ENCODE data around the gene IER2. TPM values are rescaled to one million over a fixed set of nuclear protein-coding genes. Genes with fewer than 3 reads are reported as not detected.

The IER2 gene, protein sequence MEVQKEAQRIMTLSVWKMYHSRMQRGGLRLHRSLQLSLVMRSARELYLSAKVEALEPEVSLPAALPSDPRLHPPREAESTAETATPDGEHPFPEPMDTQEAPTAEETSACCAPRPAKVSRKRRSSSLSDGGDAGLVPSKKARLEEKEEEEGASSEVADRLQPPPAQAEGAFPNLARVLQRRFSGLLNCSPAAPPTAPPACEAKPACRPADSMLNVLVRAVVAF
- polyA plus RNA-seq (ENCODE audit: insufficient read length), result 75.7 TPM
- long read RNA-seq, donor 1, transcript IER2-203 (1 exons, 2,934 nt), result major isoform, 136 of 136 reads
- long read RNA-seq, donor 1, partial matches to known transcripts, result 0 of 136 reads
- long read RNA-seq, donor 1, other reads (novel, unspliced or antisense), result 0 of 136 reads
- long read RNA-seq, donor 2, transcript IER2-203 (1 exons, 2,934 nt), result major isoform, 24 of 24 reads
- long read RNA-seq, donor 2, partial matches to known transcripts, result 0 of 24 reads
- long read RNA-seq, donor 2, other reads (novel, unspliced or antisense), result 0 of 24 reads
- long read RNA-seq, donor 3, transcript IER2-203 (1 exons, 2,934 nt), result major isoform, 61 of 61 reads
- long read RNA-seq, donor 3, partial matches to known transcripts, result 0 of 61 reads
- long read RNA-seq, donor 3, other reads (novel, unspliced or antisense), result 0 of 61 reads
- long read RNA-seq, donor 4, transcript IER2-203 (1 exons, 2,934 nt), result major isoform, 25 of 25 reads
- long read RNA-seq, donor 4, partial matches to known transcripts, result 0 of 25 reads
- long read RNA-seq, donor 4, other reads (novel, unspliced or antisense), result 0 of 25 reads
- long read RNA-seq, donor 5, transcript IER2-203 (1 exons, 2,934 nt), result major isoform, 174 of 174 reads
- long read RNA-seq, donor 5, partial matches to known transcripts, result 0 of 174 reads
- long read RNA-seq, donor 5, other reads (novel, unspliced or antisense), result 0 of 174 reads
- long read RNA-seq, donor 6, transcript IER2-203 (1 exons, 2,934 nt), result major isoform, 122 of 122 reads
- long read RNA-seq, donor 6, partial matches to known transcripts, result 0 of 122 reads
- long read RNA-seq, donor 6, other reads (novel, unspliced or antisense), result 0 of 122 reads
- long read RNA-seq, donor 7, transcript IER2-203 (1 exons, 2,934 nt), result major isoform, 125 of 126 reads
- long read RNA-seq, donor 7, partial matches to known transcripts, result 0 of 126 reads
- long read RNA-seq, donor 7, other reads (novel, unspliced or antisense), result 0 of 126 reads
- long read RNA-seq, donor 8, transcript IER2-203 (1 exons, 2,934 nt), result major isoform, 34 of 35 reads
- long read RNA-seq, donor 8, partial matches to known transcripts, result 0 of 35 reads
- long read RNA-seq, donor 8, other reads (novel, unspliced or antisense), result 0 of 35 reads

DNA sequence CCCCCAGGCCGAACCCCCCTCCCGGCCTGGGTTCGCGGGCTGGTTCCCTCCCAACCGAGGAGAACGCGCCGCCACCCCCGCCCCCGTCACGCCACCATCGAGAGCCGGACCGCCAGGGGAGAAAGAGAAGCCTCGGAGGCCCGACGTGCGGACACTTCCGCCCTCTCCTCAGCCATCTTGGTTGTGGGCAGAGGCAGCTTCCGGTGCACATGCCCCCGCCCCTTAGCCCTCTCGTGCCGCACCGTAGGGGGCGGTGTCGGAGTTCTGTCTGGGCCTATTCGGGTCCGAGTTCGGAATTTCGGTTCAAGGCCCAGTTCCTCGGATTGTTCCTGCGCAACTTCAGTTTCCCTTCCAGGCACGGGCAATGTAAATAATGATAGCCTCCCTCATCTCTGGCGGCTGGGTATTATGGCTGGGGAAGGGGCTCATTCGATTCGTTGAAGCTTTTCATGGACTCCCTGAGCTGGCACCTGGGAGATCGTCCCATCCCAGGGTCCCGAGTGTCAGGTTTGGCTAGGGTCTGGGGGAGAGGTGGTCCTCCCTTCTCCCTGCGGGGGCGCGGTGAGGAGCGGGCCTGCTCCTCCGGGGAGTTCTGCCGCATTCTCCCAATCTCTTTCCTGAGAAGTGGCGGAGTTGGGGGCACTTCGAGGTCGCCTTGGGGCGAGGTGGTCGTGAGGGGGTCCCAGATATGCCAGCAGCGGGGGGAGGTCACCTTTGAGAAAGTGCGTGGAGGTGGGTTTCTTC is at the start of gene IER2, which contains the start of gene STX10:
Gene IER2 (plus strand): TSS at position 225 of the 744 bp plus-strand sequence. CDS start 2,776 bp downstream, outside the sequence.
Gene STX10 (minus strand): TSS at position 189 of the 744 bp plus-strand sequence. CDS start 202 bp downstream, outside the sequence.
- peak; percentile 92 for DNase-seq

DNA sequence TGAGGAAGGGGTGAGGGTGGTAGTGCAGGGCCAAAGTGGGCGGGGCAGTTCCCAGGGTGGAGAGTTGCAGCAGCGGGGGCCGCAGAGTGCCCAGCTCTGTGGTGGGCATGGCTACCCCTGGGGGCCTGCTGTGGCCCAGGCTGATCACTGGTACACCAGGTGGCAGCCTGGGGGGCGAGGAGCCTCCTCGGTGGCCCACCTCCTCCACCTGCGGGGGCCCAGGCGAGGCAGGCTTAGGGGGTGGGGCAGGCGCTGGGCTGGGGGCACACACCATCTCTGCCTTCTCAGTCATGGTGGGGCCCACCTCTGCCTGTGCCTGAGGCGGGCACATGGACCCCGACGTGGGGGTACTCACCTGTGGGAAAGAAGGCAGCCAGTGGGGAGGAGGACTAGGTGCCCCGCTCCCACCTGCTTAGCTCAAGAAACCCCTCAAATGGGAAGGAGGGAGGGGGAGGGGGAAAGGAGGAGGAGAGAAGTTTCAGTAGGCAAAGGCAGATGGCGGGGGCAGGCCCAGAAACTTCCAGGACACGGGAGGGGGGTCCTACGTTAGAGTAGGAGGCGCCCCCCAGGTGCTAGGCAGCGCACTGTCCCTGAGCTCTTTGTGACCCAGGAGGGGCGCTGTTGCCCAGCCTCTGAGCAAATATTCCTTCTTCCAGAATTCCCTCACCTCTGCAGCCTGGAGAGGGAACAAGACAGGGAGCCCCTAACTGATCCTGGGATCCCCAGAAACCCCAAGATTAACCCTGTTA is 49.2 kb upstream of the IER2 start:
- no peak for DNase-seq

DNA sequence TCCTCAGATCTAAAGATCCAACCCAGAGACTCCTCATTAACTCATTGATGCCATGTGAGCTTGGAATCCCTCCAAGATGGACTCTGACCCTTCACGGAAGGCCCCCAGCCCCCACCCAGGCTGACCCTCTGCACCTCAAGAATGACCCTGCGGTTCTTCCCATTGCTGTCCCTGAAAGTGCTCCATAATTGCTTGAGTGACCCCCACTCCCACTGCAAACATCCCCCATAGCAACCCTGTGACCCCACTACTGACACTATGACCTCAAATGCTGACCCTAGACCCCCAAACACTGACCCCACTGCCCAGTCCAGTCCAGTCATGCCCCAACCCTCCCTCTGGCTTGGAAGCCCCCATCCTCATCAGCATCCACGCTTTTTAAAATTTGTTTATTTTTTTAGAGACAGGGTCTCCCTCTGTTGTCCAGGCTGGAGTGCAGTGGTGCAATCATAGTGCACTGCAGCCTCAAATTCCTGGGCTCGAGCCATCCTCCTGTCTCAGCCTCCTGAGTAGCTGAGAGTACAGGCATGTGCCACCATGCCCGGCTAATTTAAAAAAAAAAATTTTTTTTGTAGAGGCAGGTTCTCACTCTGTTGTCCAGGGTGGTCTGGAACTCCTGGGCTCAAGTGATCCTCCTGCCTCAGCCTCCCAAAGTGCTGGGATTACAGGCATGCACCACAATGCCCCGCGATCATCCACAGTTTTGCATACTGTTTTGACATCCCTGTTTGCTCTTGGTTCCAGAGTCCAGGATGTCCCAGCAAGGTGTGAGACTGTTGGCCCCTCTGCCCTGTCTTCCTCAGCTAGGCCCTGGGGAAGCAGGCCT is 48.4 kb upstream of the IER2 start:
- no peak for DNase-seq

DNA sequence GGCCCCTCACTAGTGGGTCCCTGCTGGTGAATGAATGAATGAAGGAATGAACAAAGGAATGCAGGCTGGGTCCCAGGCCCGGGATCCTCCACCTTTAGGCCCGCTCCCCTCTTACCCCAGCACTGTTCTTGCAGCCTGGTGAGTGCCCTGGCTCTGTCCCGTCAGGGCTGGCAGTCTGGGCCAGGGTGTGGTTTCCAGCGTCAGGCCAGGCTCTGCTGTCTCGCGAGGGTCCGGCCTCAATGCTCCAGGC is 47.9 kb upstream of the IER2 start:
- DNase-seq, result no peak

DNA sequence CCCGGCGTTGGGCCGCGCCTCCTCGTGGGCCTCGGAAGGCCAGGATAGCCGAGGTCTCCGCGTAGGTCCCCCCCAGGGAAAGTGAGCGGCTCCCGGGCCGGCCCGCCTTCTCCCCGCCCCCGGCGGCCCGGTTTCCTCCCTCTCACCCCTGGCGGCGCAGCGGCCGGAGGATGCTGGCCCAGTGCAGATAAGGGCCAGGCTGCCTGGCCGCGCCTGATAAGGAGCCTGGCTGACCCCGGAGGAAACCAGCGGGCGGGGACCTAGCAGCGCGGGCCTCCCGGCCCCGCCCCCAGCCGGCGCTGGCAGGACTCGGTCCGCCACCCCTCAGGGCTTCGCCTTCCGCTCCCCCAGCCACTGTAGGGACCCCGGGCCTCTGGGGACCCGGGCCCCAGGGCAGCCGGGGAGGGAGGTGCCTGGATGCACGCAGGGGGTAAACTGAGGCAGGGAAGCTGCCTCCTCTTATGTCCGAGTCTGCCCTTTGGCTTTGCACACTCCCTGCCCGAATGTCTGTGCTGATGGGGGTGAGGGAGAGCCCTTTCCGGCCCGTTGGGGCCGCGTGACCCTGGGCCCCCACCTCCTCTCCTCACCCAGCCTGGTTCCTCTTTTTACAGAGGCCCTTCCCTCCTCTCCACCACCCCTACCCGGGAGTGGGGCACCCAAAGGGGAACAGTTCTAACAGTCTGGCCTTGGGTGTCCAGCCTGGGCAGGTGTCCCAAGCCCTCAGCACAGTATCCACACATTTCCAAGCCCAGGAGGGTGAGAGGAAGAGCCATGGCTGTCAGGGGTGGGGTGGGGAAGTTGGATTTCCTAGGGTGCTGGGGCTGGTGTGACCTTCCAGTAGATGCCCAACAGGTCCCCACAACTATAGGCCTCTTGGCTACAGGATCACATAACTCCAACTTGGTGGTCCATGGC is 47.3 kb upstream of the IER2 start, which contains the start of gene LYL1:
Gene LYL1 (minus strand): TSS at position 193 of the 915 bp plus-strand sequence. CDS start 1,687 bp downstream, outside the sequence.
- DNase-seq, result no peak

DNA sequence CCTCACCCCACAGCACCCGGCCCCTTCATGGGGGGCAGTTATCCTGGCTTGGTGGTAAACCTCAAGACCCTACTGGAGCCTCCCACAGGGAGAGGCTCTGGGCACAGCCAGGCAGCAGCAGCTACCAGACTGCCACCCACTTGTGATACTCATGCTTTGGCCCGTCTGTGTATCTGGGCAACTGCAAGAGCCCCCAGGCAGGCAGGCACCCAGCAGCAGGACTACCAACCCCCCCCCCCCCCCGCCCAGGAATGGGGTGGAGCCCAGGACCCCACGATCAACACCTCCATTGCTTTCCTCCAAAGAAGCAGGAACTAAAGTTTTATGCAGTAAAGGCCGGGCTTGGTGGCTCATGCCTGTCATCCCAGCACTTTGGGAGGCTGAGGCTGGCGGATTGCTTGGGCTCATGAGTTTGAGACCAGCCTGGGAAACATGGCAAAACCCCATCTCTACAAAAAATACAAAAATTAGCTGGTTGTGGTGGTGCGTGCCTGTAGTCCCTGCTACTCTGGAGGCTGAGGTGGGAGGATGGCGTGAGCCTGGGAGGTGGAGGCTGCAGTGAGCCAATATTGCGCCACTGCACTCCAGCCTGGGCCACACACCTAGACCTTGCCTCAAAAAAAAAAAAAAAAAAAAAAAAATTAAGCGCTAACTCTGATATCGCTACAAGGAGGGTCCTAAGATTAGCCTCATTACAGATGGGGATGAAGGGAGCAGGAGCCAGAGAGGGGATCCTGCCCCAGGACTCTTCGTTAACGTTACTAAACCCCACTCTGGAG is 46.4 kb upstream of the IER2 start:
- DNase-seq, result no peak

DNA sequence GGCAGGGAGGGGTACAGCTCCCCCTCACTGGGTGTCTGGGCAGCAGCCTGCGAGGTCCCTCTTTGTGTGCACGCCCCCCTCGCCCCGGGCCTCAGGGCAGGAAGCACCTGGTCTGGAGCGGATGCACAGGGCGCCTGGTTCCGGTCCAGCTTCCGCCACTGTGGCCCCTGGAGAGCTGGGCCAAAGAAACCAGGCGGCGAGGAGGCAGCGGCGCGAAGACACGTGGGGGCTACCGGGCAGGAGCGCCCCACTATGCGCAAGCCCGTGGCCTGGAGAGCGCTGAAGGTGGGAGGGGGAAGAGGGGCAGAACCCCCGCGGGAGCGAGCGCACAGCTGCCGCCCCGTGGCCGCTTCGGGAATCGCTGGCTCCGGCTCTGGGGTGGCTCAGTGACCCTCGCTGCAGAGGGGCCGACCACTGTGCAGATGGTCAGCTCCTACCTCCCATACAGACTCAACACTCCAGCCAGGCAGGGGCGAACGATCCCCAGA is 45.8 kb upstream of the IER2 start:
- DNase-seq, result no peak

DNA sequence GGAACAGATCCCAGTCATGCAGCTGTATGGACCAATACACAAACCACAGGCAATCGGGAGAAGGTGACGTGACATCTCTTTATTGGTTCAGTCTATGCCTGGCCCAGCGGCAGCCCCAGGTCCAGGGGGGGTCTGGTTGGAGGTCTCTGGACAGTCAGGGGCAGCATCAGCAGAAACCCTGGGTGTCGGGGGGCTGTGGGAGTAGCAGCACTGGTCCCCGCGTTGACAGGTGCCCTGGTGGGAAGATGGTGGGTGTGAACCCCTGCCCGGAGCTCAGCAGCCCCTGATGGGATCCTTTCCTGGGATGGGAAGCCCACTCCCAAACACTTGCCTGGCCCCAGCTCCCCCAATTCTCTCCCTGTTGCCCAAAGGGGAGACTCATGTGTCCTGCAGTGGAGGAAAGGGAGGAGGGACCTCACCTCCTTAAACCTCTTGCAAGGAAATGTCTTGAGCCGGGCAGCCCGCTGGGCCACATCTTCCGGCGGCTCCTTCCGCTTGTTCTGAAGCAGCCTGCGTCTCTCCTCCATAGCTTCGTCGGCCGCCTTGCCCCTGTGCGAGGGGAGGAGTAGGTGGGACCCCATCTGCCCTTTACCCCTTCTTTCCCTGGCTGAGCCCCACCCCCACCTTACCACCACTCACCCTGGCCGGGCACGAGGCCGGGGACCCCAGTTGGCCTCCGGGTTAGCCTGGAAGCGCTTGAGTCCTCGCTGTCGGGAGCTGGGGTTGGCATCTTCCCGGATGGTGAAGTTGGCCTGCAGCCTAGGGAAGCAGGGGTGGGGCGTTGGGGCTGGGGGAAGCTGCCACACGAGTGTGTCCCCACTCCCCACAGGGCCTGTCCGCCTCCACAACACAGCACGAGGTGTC is 45.1 kb upstream of the IER2 start:
- DNase-seq, result no peak

DNA sequence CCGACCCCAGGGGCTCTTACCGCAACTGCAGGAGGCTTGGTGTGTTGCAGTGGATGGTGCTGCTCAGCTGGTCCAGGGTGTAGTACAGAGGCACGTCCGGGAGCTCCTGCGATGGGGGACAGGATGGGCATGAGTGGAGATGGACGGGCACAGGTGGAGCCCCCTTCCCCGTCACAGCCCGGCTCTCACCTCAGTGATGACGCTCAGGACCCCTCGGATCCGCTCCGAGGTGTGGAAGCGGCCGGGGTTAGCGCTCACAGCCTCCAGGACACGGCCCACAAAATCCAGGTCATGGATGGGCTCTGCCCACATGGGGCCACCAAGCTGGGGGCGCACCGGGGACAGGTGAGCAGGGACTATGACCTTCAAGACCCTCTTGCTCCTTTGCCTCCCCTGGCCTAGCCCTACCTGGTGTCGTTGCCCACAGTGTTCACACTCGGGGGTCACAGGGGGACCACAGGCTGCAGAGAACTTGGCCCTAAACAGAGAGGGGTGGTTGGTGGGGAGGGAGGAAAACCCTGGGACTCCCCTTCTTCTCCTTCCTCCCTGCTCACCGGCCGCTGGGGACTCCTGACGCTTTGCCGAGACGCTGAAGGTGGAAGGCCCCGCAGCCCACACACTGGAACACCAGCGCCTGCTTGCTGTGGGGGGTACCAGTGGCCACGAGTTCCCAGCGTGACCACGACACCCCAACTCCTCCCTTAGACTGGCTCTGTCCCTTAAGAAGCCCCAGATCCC is 40.7 kb upstream of the IER2 start:
- DNase-seq, result no peak

DNA sequence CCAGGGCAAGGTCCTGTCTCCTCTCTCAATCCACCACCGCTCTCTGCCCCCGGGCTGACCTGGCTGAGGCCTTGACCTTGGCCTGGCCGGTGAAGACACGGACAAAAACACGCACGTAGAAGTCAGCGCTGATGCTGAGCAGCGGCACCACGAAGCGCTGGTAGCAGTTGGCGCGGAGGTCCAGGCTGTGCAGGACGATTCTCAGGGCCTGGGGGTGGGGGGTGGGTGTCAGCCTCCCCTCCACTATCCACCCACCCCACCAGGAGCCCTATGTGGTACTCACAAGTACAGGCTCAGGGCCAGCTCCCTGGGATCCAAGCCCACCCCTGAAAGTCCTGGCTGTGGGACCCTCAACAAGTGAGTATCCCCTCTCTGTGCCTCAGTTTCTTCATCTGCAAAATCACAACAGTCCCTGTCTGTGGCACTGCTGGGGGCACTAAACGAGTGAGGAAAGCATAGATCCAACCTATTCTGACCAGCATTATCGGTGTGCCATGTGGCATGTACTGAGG is 40.1 kb upstream of the IER2 start:
- no peak for DNase-seq

DNA sequence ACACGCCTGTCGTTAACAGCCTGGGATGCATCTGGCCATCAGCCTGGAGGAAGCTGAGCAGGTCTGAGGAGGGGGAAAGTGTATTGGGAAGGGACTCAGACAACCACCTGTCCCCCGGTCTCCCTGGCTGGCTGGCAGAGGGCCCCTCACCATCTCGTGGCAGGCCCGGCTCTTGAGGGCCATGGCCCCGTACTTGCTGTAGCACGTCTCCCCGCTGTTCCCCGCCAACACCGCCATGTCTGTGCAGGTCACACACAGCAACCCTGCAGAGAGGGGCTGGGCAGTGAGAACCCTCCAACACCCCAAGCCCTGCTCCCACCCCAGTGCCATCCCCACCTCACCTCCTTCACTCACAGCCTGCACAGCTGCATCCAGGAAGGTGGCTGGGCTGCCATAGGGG is 37.7 kb upstream of the IER2 start:
- DNase-seq, result no peak

DNA sequence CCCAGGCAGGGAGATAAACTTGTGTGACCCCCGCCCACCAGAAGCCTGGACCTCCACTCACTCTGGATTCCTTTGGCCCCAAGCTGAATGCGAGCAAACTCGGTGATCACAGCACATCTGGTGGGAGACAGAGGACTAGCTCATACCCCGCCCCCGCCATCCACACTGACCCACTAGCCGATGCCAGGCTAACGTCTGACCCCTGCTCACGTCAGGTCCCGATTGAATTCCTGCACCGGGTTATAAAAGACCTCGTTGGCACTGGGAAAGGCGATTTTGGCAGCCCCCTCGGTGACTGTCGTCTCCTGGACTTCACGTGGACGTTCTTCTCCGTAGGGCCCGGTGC is 34.3 kb upstream of the IER2 start:
- DNase-seq, result no peak

DNA sequence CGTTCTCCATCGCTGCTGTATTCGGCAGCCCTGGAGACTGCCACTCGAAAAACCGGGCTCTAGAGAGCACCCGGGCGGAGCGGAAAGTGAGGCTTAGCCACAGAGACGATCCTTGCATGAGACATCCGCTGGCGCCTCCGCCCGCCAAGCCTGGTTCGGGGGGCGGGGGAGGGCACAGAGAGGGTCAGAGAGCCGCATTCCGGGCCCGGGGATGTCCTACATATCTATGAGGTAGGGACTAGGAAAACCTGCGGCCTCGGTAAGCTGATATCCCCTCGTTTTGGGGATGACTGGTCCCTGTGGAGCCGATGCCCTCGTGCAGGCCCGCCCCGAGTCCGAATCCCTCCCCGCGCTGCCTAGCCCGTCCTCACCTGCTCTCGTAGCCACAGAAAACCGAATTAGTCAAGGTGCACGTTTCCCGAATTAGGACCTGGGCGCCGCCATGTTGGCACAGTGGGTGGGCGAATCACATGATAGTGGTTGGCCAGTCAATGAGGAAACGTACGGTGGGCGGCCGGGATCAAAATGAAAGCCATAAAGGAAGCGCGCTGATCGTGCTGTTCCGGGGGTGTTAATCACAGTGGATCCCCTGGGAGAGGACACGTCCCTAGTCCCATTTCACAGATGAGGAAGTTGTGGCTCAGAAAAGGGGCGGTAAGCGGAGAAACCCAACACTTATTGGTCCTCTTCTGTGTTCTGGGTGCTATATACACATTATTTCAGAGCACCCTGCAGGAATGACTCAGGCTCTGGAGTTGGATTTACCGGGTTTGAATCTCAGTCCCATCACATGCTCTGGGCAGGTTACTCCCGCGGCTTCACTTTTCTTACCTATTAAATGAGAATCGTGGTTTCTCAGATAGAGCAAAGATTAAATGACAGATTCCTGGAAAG is 33.7 kb upstream of the IER2 start, which contains the start of gene TRMT1:
Gene TRMT1 (minus strand): TSS at position 459 of the 894 bp plus-strand sequence. CDS start 341 bp downstream, at position 118.
- peak; percentile 94 for DNase-seq

DNA sequence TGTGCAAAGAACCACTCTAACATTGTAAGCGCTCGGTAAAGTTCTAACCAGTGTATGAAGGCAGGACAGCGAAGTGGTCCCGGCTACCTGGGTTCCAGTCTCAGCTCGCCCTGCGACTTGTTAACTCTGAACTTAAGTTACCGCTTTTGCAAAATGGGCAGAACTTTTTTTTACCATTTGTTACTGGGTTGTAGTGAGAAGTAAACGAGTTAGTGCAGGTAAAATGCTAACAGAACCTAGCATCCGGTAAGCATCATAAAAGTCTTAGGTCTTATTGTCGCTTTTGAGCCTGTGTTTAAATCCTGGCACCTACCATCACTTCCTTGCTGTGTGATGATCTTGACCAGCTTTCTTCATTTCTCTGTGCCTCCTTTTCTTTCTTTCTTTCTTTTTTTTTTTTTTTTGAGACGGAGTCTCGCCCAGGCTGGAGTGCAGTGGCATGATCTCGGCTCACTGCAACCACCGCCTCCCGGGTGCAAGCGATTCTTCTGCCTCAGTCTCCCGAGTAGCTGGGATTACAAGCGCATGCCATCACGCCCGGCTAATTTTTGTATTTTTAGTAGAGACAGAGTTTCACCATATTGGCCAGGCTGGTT is 32.9 kb upstream of the IER2 start:
- DNase-seq, result no peak

Data from left kidney (tissue), 8 donors.